Liver (tissue), 9 donors: ENCODE measurements around the gene LMOD3. TPM values are rescaled to one million over a fixed set of nuclear protein-coding genes. Genes with fewer than 3 reads are reported as not detected.

Experiments
- DNase-seq: peaks from one replicate; pipeline ENCODE4 v3.0.0-alpha.2; 2017; ENCODE audit warnings: low spot score
- H3K27ac ChIP-seq, 2 donors: one replicate each; pipeline ENCODE4 v1.7.0; 2013; ENCODE audit warnings: inconsistent platforms in 2 of 2, low read length in 2 of 2, control low read depth in 1 of 2, low read depth in 1 of 2, mild to moderate bottlenecking in 1 of 2
- H3K27me3 ChIP-seq, 4 donors: one replicate each; pipeline versions ENCODE4 v1.6.1 to v1.7.0; 2013; ENCODE audit warnings: low read length in 3 of 4, inconsistent platforms in 1 of 4, mild to moderate bottlenecking in 1 of 4, moderate library complexity in 1 of 4; ENCODE audit not compliant: control insufficient read depth in 4 of 4, insufficient read depth in 4 of 4
- H3K36me3 ChIP-seq, 4 donors: one replicate each; pipeline versions ENCODE4 v1.6.1 to v1.7.0; 2013; ENCODE audit warnings: low read length in 3 of 4, mild to moderate bottlenecking in 3 of 4, low read depth in 1 of 4, moderate library complexity in 1 of 4; ENCODE audit not compliant: control insufficient read depth in 4 of 4, insufficient read depth in 3 of 4
- H3K4me1 ChIP-seq, 4 donors: one replicate each; pipeline versions ENCODE4 v1.6.1 to v1.7.0; 2013; ENCODE audit warnings: low read length in 3 of 4, mild to moderate bottlenecking in 3 of 4, moderate library complexity in 1 of 4; ENCODE audit not compliant: control insufficient read depth in 4 of 4, insufficient read depth in 4 of 4
- H3K4me3 ChIP-seq, 3 donors: one replicate each; pipeline versions ENCODE4 v1.6.1 to v1.7.0; 2013; ENCODE audit warnings: low read length in 3 of 3, control low read depth in 1 of 3, low read depth in 1 of 3, mild to moderate bottlenecking in 1 of 3
- H3K9ac ChIP-seq, 2 donors: one replicate each; pipeline ENCODE4 v1.7.0; 2013; ENCODE audit warnings: low read length in 2 of 2, mild to moderate bottlenecking in 2 of 2, moderate library complexity in 2 of 2, control low read depth in 1 of 2, low read depth in 1 of 2
- H3K9me3 ChIP-seq, 4 donors: one replicate each; pipeline versions ENCODE4 v1.6.1 to v1.7.0; 2013; ENCODE audit warnings: low read length in 3 of 4; ENCODE audit not compliant: control insufficient read depth in 4 of 4
- EGR1 ChIP-seq, 2 donors: IDR thresholded peaks; 2 replicates each; pipeline ENCODE4 v1.6.1; 2016 to 2018; ENCODE audit warnings: antibody characterized with exemption in 2 of 2, low read depth in 2 of 2
- FOXA2 ChIP-seq: IDR thresholded peaks from 2 replicates; pipeline ENCODE4 v1.6.1; 2016; ENCODE audit warnings: antibody characterized with exemption
- GABPA ChIP-seq, 2 donors: IDR thresholded peaks in 1 of 2; conservative IDR thresholded peaks in 1 of 2; 2 replicates each; pipeline ENCODE4 v1.6.1; 2016; ENCODE audit warnings: antibody characterized with exemption in 2 of 2, mild to moderate bottlenecking in 1 of 2, moderate library complexity in 1 of 2
- HNF4G ChIP-seq: IDR thresholded peaks from 2 replicates; pipeline ENCODE4 v1.6.1; 2016; ENCODE audit warnings: antibody characterized with exemption
- JUND ChIP-seq, 2 donors: IDR thresholded peaks; 2 replicates each; pipeline ENCODE4 v1.6.1; 2016; ENCODE audit warnings: antibody characterized with exemption in 2 of 2
- NR2F2 ChIP-seq: IDR thresholded peaks from 2 replicates; pipeline ENCODE4 v1.6.1; 2016; ENCODE audit warnings: antibody characterized with exemption
- RAD21 ChIP-seq, 2 donors: IDR thresholded peaks; 2 replicates each; pipeline ENCODE4 v1.6.1; 2016; ENCODE audit warnings: antibody characterized with exemption in 2 of 2, mild to moderate bottlenecking in 2 of 2
- RXRA ChIP-seq, 2 donors: IDR thresholded peaks; 2 replicates each; pipeline ENCODE4 v1.6.1; 2017 to 2018; ENCODE audit warnings: antibody characterized with exemption in 2 of 2, mild to moderate bottlenecking in 1 of 2
- TAF1 ChIP-seq: conservative IDR thresholded peaks from 2 replicates; pipeline ENCODE4 v1.6.1; 2016; ENCODE audit warnings: antibody characterized with exemption, mild to moderate bottlenecking
- YY1 ChIP-seq: IDR thresholded peaks from 2 replicates; pipeline ENCODE4 v1.6.1; 2016; ENCODE audit warnings: antibody characterized with exemption, mild to moderate bottlenecking
- WGBS: extraction: QIAGEN DNeasy Blood & Tissue Kit; methylation state at CpG from one replicate; pipeline ENCODE4 v1.1.7; 2013; 5-methylcytosine and 5-hydroxymethylcytosine counted together
- polyA plus RNA-seq, 2 donors: library from polyadenylated mRNA; stranded (reverse) in 1 of 2; unstranded in 1 of 2; fragments of 200-250 nt in 1 of 2; fragments of >200 nt in 1 of 2; fragmentation: Nextera tagmentation in 1 of 2; extraction: Ambion mirVana in 1 of 2; gene quantifications; one replicate each; pipeline versions ENCODE4 v1.2.1 to v1.2.3, GENCODE V29; 2013 to 2015
- total RNA-seq, 2 donors: library from RNA; depleted of rRNA; stranded (reverse); fragments of >200 nt; gene quantifications; one replicate each; pipeline ENCODE4 v1.2.3, GENCODE V29; 2014
- TF ChIP-seq, protein P1 (sequence below): IDR thresholded peaks from 2 replicates; pipeline ENCODE4 v1.6.1; 2016; ENCODE audit warnings: antibody characterized with exemption
- TF ChIP-seq, protein P2 (sequence below): IDR thresholded peaks from 2 replicates; pipeline ENCODE4 v1.6.1; 2016; ENCODE audit warnings: antibody characterized with exemption, mild to moderate bottlenecking
- TF ChIP-seq, protein P3 (sequence below): fragments of 150-350 bp; IDR thresholded peaks from 2 replicates; pipeline ENCODE4 v1.5.1; 2017; ENCODE audit warnings: improper control_type of control experiment, low read depth, low read length; ENCODE audit not compliant: missing input control
- TF ChIP-seq, protein P4 (sequence below): IDR thresholded peaks from 2 replicates; pipeline ENCODE4 v1.6.1; 2016; ENCODE audit warnings: antibody characterized with exemption
- TF ChIP-seq, protein P5 (sequence below): IDR thresholded peaks from 2 replicates; pipeline ENCODE4 v1.6.1; 2016; ENCODE audit warnings: antibody characterized with exemption
- donor health status: healthy.
- donor health status: healthy.
- donor health status: healthy.
- donor health status: healthy.
- donor health status: healthy.

The LMOD3 gene
- total and polyA plus RNA-seq, 4 donors, result 0.02 to 0.04 TPM; not detected in 2

DNA sequence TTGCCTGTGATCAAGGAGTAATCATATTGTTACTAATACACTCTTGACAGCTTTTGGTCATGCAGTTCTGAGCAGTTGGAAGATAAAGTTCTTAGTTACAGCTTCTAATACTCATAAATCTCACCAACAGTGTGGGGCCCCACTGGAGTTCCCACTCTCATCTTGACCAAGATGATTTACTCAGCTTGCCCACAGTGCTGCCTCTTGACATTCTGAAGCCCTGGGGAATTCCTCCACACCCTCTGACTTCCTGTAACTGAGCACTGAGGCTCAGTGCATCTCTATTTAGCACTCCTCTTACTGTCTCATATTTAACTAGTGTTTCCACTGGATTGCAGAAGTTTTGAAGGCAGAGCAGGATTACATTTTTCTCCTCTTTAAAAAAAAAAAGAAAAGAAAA, 39.6 kb downstream of the LMOD3 start:
- no peak for DNase-seq
- H3K27ac ChIP-seq, result no peak overlapping the region
- H3K4me1 ChIP-seq, result peaks cover 12 to 33% (median 26%) of the 10 kb centered on the region in 4 donors
- no peaks in the 10 kb centered on the region for H3K9me3 ChIP-seq
- H3K36me3 ChIP-seq, result no peaks in the 10 kb centered on the region
- TF ChIP-seq, protein P1, sequence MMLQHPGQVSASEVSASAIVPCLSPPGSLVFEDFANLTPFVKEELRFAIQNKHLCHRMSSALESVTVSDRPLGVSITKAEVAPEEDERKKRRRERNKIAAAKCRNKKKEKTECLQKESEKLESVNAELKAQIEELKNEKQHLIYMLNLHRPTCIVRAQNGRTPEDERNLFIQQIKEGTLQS, result no peak
- TF ChIP-seq FOXA2 (no peak), YY1 (no peak), RAD21 (IDR thresholded peaks at IDR 0.05) (no peak), HNF4G (no peak), RXRA (IDR thresholded peaks at IDR 0.05) (no peak)
- no peak overlapping the region for H3K9ac ChIP-seq
- H3K4me3 ChIP-seq, result no peak overlapping the region
- no peaks in the 10 kb centered on the region for H3K27me3 ChIP-seq

DNA sequence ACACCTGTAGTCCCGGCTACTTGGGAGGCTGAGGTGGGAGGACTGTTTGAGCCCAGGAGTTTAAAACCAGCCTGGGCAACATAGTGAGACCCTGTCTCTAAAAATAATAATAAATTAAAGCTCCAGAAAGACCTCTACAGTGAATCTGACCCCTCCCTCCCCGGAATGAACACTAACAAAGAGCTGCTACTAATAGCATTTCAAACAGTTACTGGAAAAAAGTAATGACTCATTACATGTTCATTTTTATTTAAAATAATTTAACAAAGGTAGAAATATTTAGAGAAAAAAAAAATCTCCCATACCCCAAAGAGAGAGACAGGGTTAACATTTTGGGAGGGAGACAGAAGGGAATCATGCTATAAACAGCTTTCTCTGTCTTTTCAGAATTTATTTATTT, 40.0 kb downstream of the LMOD3 start:
- Histone ChIP-seq H3K4me1 (peaks cover 12 to 32% (median 26%) of the 10 kb centered on the region in 4 donors), H3K27ac (no peak overlapping the region), H3K36me3 (no peaks in the 10 kb centered on the region), H3K9ac (no peak overlapping the region), H3K27me3 (no peaks in the 10 kb centered on the region), H3K4me3 (no peak overlapping the region), H3K9me3 (no peaks in the 10 kb centered on the region)
- 80% methylated on average over 2 of the region's 2 CpGs for WGBS
- TF ChIP-seq TAF1 (no peak), HNF4G (no peak), FOXA2 (no peak), EGR1 (IDR thresholded peaks at IDR 0.05; ENCODE audit: low read depth in 2 of 2) (no peak), JUND (IDR thresholded peaks at IDR 0.05) (no peak), GABPA (IDR thresholded peaks at IDR 0.05 in 1 of 2, conservative IDR thresholded peaks at IDR 0.05 in 1 of 2) (no peak), RXRA (IDR thresholded peaks at IDR 0.05) (no peak), YY1 (no peak), NR2F2 (no peak)
- TF ChIP-seq, protein P2, sequence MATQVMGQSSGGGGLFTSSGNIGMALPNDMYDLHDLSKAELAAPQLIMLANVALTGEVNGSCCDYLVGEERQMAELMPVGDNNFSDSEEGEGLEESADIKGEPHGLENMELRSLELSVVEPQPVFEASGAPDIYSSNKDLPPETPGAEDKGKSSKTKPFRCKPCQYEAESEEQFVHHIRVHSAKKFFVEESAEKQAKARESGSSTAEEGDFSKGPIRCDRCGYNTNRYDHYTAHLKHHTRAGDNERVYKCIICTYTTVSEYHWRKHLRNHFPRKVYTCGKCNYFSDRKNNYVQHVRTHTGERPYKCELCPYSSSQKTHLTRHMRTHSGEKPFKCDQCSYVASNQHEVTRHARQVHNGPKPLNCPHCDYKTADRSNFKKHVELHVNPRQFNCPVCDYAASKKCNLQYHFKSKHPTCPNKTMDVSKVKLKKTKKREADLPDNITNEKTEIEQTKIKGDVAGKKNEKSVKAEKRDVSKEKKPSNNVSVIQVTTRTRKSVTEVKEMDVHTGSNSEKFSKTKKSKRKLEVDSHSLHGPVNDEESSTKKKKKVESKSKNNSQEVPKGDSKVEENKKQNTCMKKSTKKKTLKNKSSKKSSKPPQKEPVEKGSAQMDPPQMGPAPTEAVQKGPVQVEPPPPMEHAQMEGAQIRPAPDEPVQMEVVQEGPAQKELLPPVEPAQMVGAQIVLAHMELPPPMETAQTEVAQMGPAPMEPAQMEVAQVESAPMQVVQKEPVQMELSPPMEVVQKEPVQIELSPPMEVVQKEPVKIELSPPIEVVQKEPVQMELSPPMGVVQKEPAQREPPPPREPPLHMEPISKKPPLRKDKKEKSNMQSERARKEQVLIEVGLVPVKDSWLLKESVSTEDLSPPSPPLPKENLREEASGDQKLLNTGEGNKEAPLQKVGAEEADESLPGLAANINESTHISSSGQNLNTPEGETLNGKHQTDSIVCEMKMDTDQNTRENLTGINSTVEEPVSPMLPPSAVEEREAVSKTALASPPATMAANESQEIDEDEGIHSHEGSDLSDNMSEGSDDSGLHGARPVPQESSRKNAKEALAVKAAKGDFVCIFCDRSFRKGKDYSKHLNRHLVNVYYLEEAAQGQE, result no peak
- TF ChIP-seq, protein P3, sequence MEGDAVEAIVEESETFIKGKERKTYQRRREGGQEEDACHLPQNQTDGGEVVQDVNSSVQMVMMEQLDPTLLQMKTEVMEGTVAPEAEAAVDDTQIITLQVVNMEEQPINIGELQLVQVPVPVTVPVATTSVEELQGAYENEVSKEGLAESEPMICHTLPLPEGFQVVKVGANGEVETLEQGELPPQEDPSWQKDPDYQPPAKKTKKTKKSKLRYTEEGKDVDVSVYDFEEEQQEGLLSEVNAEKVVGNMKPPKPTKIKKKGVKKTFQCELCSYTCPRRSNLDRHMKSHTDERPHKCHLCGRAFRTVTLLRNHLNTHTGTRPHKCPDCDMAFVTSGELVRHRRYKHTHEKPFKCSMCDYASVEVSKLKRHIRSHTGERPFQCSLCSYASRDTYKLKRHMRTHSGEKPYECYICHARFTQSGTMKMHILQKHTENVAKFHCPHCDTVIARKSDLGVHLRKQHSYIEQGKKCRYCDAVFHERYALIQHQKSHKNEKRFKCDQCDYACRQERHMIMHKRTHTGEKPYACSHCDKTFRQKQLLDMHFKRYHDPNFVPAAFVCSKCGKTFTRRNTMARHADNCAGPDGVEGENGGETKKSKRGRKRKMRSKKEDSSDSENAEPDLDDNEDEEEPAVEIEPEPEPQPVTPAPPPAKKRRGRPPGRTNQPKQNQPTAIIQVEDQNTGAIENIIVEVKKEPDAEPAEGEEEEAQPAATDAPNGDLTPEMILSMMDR, result no peak
- TF ChIP-seq, protein P4, sequence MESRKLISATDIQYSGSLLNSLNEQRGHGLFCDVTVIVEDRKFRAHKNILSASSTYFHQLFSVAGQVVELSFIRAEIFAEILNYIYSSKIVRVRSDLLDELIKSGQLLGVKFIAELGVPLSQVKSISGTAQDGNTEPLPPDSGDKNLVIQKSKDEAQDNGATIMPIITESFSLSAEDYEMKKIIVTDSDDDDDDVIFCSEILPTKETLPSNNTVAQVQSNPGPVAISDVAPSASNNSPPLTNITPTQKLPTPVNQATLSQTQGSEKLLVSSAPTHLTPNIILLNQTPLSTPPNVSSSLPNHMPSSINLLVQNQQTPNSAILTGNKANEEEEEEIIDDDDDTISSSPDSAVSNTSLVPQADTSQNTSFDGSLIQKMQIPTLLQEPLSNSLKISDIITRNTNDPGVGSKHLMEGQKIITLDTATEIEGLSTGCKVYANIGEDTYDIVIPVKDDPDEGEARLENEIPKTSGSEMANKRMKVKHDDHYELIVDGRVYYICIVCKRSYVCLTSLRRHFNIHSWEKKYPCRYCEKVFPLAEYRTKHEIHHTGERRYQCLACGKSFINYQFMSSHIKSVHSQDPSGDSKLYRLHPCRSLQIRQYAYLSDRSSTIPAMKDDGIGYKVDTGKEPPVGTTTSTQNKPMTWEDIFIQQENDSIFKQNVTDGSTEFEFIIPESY, result no peak
- TF ChIP-seq, protein P5, sequence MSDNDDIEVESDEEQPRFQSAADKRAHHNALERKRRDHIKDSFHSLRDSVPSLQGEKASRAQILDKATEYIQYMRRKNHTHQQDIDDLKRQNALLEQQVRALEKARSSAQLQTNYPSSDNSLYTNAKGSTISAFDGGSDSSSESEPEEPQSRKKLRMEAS, result no peak
- no peak for DNase-seq
